Transverse colon (tissue), 4 donors: ENCODE measurements around the gene CREB5. TPM values are rescaled to one million over a fixed set of nuclear protein-coding genes. Genes with fewer than 3 reads are reported as not detected.

Source experiments
- DNase-seq: peaks from one replicate; pipeline ENCODE4 v3.0.0-alpha.2; 2019
- H3K27ac ChIP-seq, 4 donors: fragments of 200-600 bp; sonication (generic); 2 replicates each; pipeline ENCODE4 v1.5.1; 2016 to 2018; ENCODE audit warnings: inconsistent platforms in 4 of 4
- H3K27me3 ChIP-seq: fragments of 200-600 bp; sonication (generic); 2 replicates; pipeline ENCODE4 v1.5.1; 2017; ENCODE audit warnings: inconsistent platforms
- H3K36me3 ChIP-seq, 4 donors: fragments of 200-600 bp; sonication (generic); 2 replicates each; pipeline ENCODE4 v1.5.1; 2017 to 2019; ENCODE audit warnings: inconsistent platforms in 4 of 4
- H3K4me1 ChIP-seq, 4 donors: fragments of 200-600 bp; sonication (generic); 2 replicates each; pipeline ENCODE4 v1.5.1; 2017 to 2020; ENCODE audit warnings: inconsistent platforms in 4 of 4
- H3K4me3 ChIP-seq, 4 donors: fragments of 200-600 bp; sonication (generic); 1 replicate in 1 of 4; 2 replicates in 3 of 4; pipeline versions ENCODE4 v1.5.1 to v1.6.1; 2017 to 2019; ENCODE audit warnings: inconsistent platforms in 4 of 4
- H3K9me3 ChIP-seq, 2 donors: fragments of 200-600 bp; sonication (generic); 2 replicates each; pipeline ENCODE4 v1.5.1; 2017 to 2019; ENCODE audit warnings: inconsistent platforms in 2 of 2
- CTCF ChIP-seq, 5 experiments: fragments of 200-600 bp in 3 of 5; fragments of 450-650 bp in 2 of 5; sonication (generic) in 3 of 5; IDR thresholded peaks; 1 replicate in 2 of 5; 2 replicates in 3 of 5; pipeline ENCODE4 v1.5.1; 2016 to 2017; ENCODE audit warnings: antibody characterized with exemption in 5 of 5, inconsistent platforms in 3 of 5, mild to moderate bottlenecking in 2 of 5, moderate library complexity in 1 of 5
- EP300 ChIP-seq: sonication (generic); formaldehyde crosslinking; IDR thresholded peaks from one replicate; pipeline ENCODE4 v1.6.1; 2017; ENCODE audit warnings: antibody characterized with exemption, low read depth
- POLR2A ChIP-seq: fragments of 450-650 bp; IDR thresholded peaks from one replicate; pipeline ENCODE4 v1.6.1; 2016; ENCODE audit warnings: antibody characterized with exemption, mild to moderate bottlenecking, moderate library complexity
- POLR2AphosphoS5 ChIP-seq, 3 donors: sonication (generic); formaldehyde crosslinking; IDR thresholded peaks; one replicate each; pipeline ENCODE4 v1.6.1; 2016; ENCODE audit warnings: antibody characterized with exemption in 3 of 3
- WGBS, 2 donors: methylation state at CpG; one replicate each; pipeline ENCODE4 v1.1.5; 2018; ENCODE audit warnings: low coverage in 1 of 2; 5-methylcytosine and 5-hydroxymethylcytosine counted together
- in situ Hi-C, 4 donors: fragments of 200-750 bp; cut with MboI; loops; one replicate each; pipeline versions ENCODE4 v1.15.0 to v1.15.1; 2017; ENCODE audit warnings: low sequenced_read_pairs in 3 of 4, low pct_ligation_motif_present in 1 of 4, low pct_unique_long_range_greater_than_20kb in 1 of 4
- intact Hi-C: fragments of 100-400 bp; cut with DNase I; formaldehyde crosslinking; loops from one replicate; pipeline ENCODE4 v1.15.1; 2023; ENCODE audit warnings: low total_unique reads
- total RNA-seq, 4 donors: library from RNA; depleted of rRNA; stranded (reverse); fragments of >200 nt; gene quantifications; one replicate each; pipeline ENCODE4 v1.1.0, GENCODE V29; 2016

The CREB5 gene
- total RNA-seq, 4 donors from 2014 or later: 3.0 to 12.2 (median 7.0) TPM

GRCh38 chr7:28850699-28851098, 438.4 kb downstream of the CREB5 start:
- H3K9me3 ChIP-seq: no peaks in the 10 kb centered on the region
- H3K27me3 ChIP-seq: peaks cover 46% of the 10 kb centered on the region
- H3K4me1 ChIP-seq: peaks cover 0 to 15% (median 4%) of the 10 kb centered on the region in 4 donors
- H3K36me3 ChIP-seq: no peaks in the 10 kb centered on the region
- TF ChIP-seq POLR2A: no peak
- no peak for TF ChIP-seq CTCF (IDR thresholded peaks at IDR 0.05)
- TF ChIP-seq POLR2AphosphoS5 (IDR thresholded peaks at IDR 0.05): no peak
- no peak for TF ChIP-seq EP300
- DNase-seq: no peak
- in situ Hi-C loops (loop anchor here in 3 of 4 donors (10.0 to 25.0 kb wide), 3 partner anchors 456 to 563 kb away; no protein-coding TSS in a partner anchor), intact Hi-C loops (loop anchor here (5.0 kb wide), 1 partner anchor 458 kb away; no protein-coding TSS in a partner anchor)
- no peak overlapping the region for H3K27ac ChIP-seq
- H3K4me3 ChIP-seq: no peak overlapping the region

GRCh38 chr7:28853150-28853549, 440.8 kb downstream of the CREB5 start:
- Histone ChIP-seq H3K4me1 (peaks cover 0 to 15% (median 4%) of the 10 kb centered on the region in 4 donors), H3K4me3 (no peak overlapping the region), H3K36me3 (no peaks in the 10 kb centered on the region), H3K27me3 (peaks cover 46% of the 10 kb centered on the region), H3K9me3 (no peaks in the 10 kb centered on the region), H3K27ac (no peak overlapping the region)
- no peak for DNase-seq
- no peak for TF ChIP-seq POLR2A
- TF ChIP-seq EP300: no peak
- WGBS, 2 donors: 17 to 38% methylated on average over 2 to 4 of the region's 4 CpGs
- intact Hi-C loops: loop anchor here (5.0 kb wide), 1 partner anchor 461 kb away; no protein-coding TSS in a partner anchor
- in situ Hi-C loops: loop anchor here in 3 of 4 donors (10.0 to 25.0 kb wide), 3 partner anchors 458 to 566 kb away; no protein-coding TSS in a partner anchor

- 10 to 17% methylated on average over 8 to 38 of the region's 63 CpGs for WGBS, 2 donors
- in situ Hi-C loops (loop anchor here in 3 of 4 donors (10.0 to 25.0 kb wide), 3 partner anchors 459 to 567 kb away; no protein-coding TSS in a partner anchor), intact Hi-C loops (loop anchor here (5.0 kb wide), 1 partner anchor 462 kb away; no protein-coding TSS in a partner anchor)
- H3K9me3 ChIP-seq: no peaks in the 10 kb centered on the region
- no peak overlapping the region for H3K27ac ChIP-seq
- no peaks in the 10 kb centered on the region for H3K36me3 ChIP-seq
- peak; percentile 81 to 90 (median 88) for TF ChIP-seq CTCF (IDR thresholded peaks at IDR 0.05)
- TF ChIP-seq POLR2A: no peak
- H3K4me3 ChIP-seq: peak overlapping the region; percentile 31 to 62 (median 40)
- DNase-seq: peak; percentile 84
- peaks cover 44% of the 10 kb centered on the region for H3K27me3 ChIP-seq
- peaks cover 0 to 15% (median 4%) of the 10 kb centered on the region in 4 donors for H3K4me1 ChIP-seq
These were observed 441.8 kb downstream of the CREB5 start for GRCh38 chr7:28853834-28854749.

- Histone ChIP-seq H3K27me3 (peaks cover 42% of the 10 kb centered on the region), H3K9me3 (no peaks in the 10 kb centered on the region), H3K4me3 (no peak overlapping the region), H3K4me1 (peaks cover 0 to 15% (median 4%) of the 10 kb centered on the region in 4 donors), H3K36me3 (no peaks in the 10 kb centered on the region), H3K27ac (no peak overlapping the region)
- in situ Hi-C loops: loop anchor here in 3 of 4 donors (10.0 to 25.0 kb wide), 3 partner anchors 460 to 567 kb away; no protein-coding TSS in a partner anchor
- WGBS, 2 donors: 96 to 100% methylated on average over 1 to 3 of the region's 3 CpGs
- TF ChIP-seq POLR2AphosphoS5 (IDR thresholded peaks at IDR 0.05): no peak
- no peak for TF ChIP-seq CTCF (IDR thresholded peaks at IDR 0.05)
- intact Hi-C loops: loop anchor here (5.0 kb wide), 1 partner anchor 462 kb away; no protein-coding TSS in a partner anchor
- no peak for DNase-seq
These were observed 442.4 kb downstream of the CREB5 start for GRCh38 chr7:28854750-28855074.
